ENCODE results near the gene RPAP3. TPM values are rescaled to one million over a fixed set of nuclear protein-coding genes. Genes with fewer than 3 reads are reported as not detected.
A peak's percentile ranks its signal among the peaks of the same experiment; 100 is the strongest.

Gene RPAP3
- total and polyA plus RNA-seq, 7 experiments from 2014 or later: 28.5 to 51.3 (median 43.9) TPM

DNA sequence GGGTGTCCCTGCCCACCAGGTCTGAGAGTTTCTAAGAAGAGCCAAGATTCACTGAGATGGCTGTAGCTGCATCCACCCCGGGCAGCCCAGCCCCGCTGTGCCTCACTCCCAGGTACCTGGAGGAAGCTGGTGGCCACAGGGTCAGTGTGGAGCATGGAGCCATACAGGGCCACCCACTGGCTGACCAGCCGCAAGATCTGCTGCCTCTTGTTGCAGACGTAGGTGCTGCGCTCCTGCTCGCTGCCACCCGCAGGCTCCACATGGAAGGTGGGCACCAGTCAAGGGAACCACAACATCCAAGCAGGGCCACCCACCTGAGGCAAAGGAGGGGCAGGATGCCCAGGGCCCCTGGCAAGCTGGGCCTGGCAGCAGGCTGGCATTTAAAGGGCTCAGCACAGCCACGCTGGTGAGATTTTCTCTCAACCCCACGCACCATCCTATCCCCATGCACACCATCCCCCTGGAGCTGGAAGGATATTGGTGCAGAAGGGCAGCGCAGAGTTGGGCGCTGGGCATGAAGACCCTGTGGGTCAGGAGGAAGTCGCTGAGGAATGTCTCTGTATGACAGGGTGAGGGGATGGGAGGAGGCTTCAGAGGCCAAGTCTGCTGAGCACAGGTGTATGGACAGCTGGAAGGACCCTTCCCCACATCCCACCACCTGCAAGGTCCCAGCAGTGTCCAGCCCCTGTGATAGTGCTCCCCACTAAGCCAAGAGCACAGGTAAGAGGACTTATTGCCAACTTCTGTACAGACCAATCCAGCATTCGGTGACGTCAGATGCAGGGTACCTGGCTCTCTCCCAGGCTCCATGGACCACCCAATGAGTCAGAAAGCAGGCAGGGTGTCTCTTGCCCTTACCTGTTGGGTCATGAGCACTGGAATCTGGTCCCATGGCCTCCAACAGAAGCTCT, 42.0 kb upstream of the RPAP3 start:
- intact Hi-C loops (cut with micrococcal nuclease): no loop called here
- H3K4me3 Mint-ChIP-seq: no peak overlapping the region
- ATAC-seq: no peak
- no peaks in the 10 kb centered on the region for H3K36me3 ChIP-seq (ENCODE audit: control insufficient read depth in 2 of 3, insufficient read depth in 3 of 3, low read length in 3 of 3)
- H3K27ac Mint-ChIP-seq: no peak overlapping the region
- peaks cover 0 to 21% (median 0%) of the 10 kb centered on the region in 5 donors for H3K27me3 Mint-ChIP-seq
- no peaks in the 10 kb centered on the region for H3K9me3 ChIP-seq (ENCODE audit: control insufficient read depth in 2 of 3, low read length in 3 of 3)
- peaks cover 0 to 4% (median 0%) of the 10 kb centered on the region in 11 donors for H3K9me3 Mint-ChIP-seq
- no peak overlapping the region for H3K27ac ChIP-seq (ENCODE audit: low read depth, low read length)
- ChIA-PET CTCF (interaction anchor here (0.9 to 10.3 kb wide), 3 partner anchors 18 to 90 kb away, joined by 3 to 330 read pairs (median 4); no protein-coding TSS in a partner anchor), POLR2A (interaction anchor here (1.1 kb wide), 1 partner anchor 29 kb away, joined by 3 read pairs; no protein-coding TSS in a partner anchor)
- H3K36me3 Mint-ChIP-seq: no peaks in the 10 kb centered on the region
- no peaks in the 10 kb centered on the region for H3K4me1 ChIP-seq (ENCODE audit: control insufficient read depth in 2 of 2, insufficient read depth in 2 of 2, low read length in 2 of 2)
- H3K4me1 Mint-ChIP-seq: peaks cover 0 to 12% (median 6%) of the 10 kb centered on the region in 7 donors
- no peaks in the 10 kb centered on the region for H3K27me3 ChIP-seq (ENCODE audit: control insufficient read depth in 2 of 2, insufficient read depth in 2 of 2, low read length in 2 of 2)
- H3K4me3 ChIP-seq (ENCODE audit: low read length): no peak overlapping the region
- DNase-seq: no peak

- H3K9me3 Mint-ChIP-seq: peaks cover 0 to 4% (median 0%) of the 10 kb centered on the region in 11 donors
- no peaks in the 10 kb centered on the region for H3K36me3 Mint-ChIP-seq
- DNase-seq: no peak
- Histone ChIP-seq H3K27ac (ENCODE audit: low read depth, low read length) (no peak overlapping the region), H3K4me3 (ENCODE audit: low read length) (no peak overlapping the region), H3K9me3 (ENCODE audit: control insufficient read depth in 2 of 3, low read length in 3 of 3) (no peaks in the 10 kb centered on the region), H3K4me1 (ENCODE audit: control insufficient read depth in 2 of 2, insufficient read depth in 2 of 2, low read length in 2 of 2) (peaks cover 0 to 4% of the 10 kb centered on the region in 2 donors), H3K27me3 (ENCODE audit: control insufficient read depth in 2 of 2, insufficient read depth in 2 of 2, low read length in 2 of 2) (no peaks in the 10 kb centered on the region), H3K36me3 (ENCODE audit: control insufficient read depth in 2 of 3, insufficient read depth in 3 of 3, low read length in 3 of 3) (no peaks in the 10 kb centered on the region)
- intact Hi-C loops (cut with micrococcal nuclease): no loop called here
- ATAC-seq: no peak
- CTCF ChIA-PET: interaction anchor here (0.9 to 10.3 kb wide), 4 partner anchors 12 to 90 kb away, joined by 3 to 330 read pairs (median 67); partner anchors contain the start of gene RAPGEF3
- no peak overlapping the region for H3K4me3 Mint-ChIP-seq
- POLR2A ChIA-PET: interaction anchor here (1.1 kb wide), 1 partner anchor 30 kb away, joined by 3 read pairs; no protein-coding TSS in a partner anchor
- H3K27ac Mint-ChIP-seq: no peak overlapping the region
- H3K4me1 Mint-ChIP-seq: peaks cover 4 to 18% (median 11%) of the 10 kb centered on the region in 7 donors
- peaks cover 0 to 21% (median 0%) of the 10 kb centered on the region in 5 donors for H3K27me3 Mint-ChIP-seq
Measured at GRCh38 chr12:47747126-47747525, 41.3 kb upstream of the RPAP3 start.

DNA sequence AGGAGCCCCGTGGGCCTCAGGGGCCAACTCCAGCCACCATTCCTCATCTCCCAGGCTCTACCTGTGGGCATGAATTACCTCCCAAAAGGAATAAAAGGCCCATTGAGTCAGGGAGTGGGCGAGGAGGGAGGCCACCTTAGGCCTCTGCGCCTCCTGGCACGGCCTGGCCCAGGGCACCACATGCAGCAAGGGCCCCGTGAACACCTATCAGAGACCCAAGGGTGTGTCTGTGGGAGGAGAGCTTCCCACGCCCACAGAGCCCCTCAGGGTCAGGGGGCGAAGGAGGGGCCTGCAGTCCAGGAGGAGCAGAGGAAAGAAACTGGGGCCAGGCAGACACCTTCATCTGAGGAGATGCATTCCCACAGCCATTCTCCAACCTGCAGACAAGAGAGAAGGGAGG, 40.7 kb upstream of the RPAP3 start:
- H3K4me3 Mint-ChIP-seq: peak overlapping the region in 1 of 10 donors; percentile 51
- ChIA-PET POLR2A (no interaction called here), CTCF (interaction anchor here (0.9 to 10.3 kb wide), 4 partner anchors 12 to 91 kb away, joined by 3 to 330 read pairs (median 67); partner anchors contain the start of gene RAPGEF3)
- no peak overlapping the region for H3K27ac ChIP-seq (ENCODE audit: low read depth, low read length)
- H3K27me3 Mint-ChIP-seq: peaks cover 0 to 21% (median 0%) of the 10 kb centered on the region in 5 donors
- H3K9me3 Mint-ChIP-seq: peaks cover 0 to 4% (median 0%) of the 10 kb centered on the region in 11 donors
- H3K4me3 ChIP-seq (ENCODE audit: low read length): no peak overlapping the region
- intact Hi-C loops (cut with micrococcal nuclease): no loop called here
- H3K27me3 ChIP-seq (ENCODE audit: control insufficient read depth in 2 of 2, insufficient read depth in 2 of 2, low read length in 2 of 2): no peaks in the 10 kb centered on the region
- DNase-seq: no peak
- peaks cover 6 to 24% (median 15%) of the 10 kb centered on the region in 7 donors for H3K4me1 Mint-ChIP-seq
- no peaks in the 10 kb centered on the region for H3K36me3 ChIP-seq (ENCODE audit: control insufficient read depth in 2 of 3, insufficient read depth in 3 of 3, low read length in 3 of 3)
- peak overlapping the region in 1 of 9 donors; percentile 83 for H3K27ac Mint-ChIP-seq
- H3K36me3 Mint-ChIP-seq: no peaks in the 10 kb centered on the region
- no peak for ATAC-seq
- no peaks in the 10 kb centered on the region for H3K9me3 ChIP-seq (ENCODE audit: control insufficient read depth in 2 of 3, low read length in 3 of 3)
- H3K4me1 ChIP-seq (ENCODE audit: control insufficient read depth in 2 of 2, insufficient read depth in 2 of 2, low read length in 2 of 2): peaks cover 5 to 8% of the 10 kb centered on the region in 2 donors

GRCh38 chr12:47746073-47746472, 40.2 kb upstream of the RPAP3 start:
- intact Hi-C loops (cut with micrococcal nuclease): no loop called here
- Histone ChIP-seq H3K36me3 (ENCODE audit: control insufficient read depth in 2 of 3, insufficient read depth in 3 of 3, low read length in 3 of 3) (no peaks in the 10 kb centered on the region), H3K27ac (ENCODE audit: low read depth, low read length) (no peak overlapping the region), H3K4me1 (ENCODE audit: control insufficient read depth in 2 of 2, insufficient read depth in 2 of 2, low read length in 2 of 2) (peaks cover 9 to 13% of the 10 kb centered on the region in 2 donors), H3K27me3 (ENCODE audit: control insufficient read depth in 2 of 2, insufficient read depth in 2 of 2, low read length in 2 of 2) (no peaks in the 10 kb centered on the region), H3K4me3 (ENCODE audit: low read length) (no peak overlapping the region), H3K9me3 (ENCODE audit: control insufficient read depth in 2 of 3, low read length in 3 of 3) (no peaks in the 10 kb centered on the region)
- no peak for DNase-seq
- ChIA-PET POLR2A (no interaction called here), CTCF (interaction anchor here (1.5 to 10.3 kb wide), 3 partner anchors 13 to 91 kb away, joined by 4 to 330 read pairs (median 130); partner anchors contain the start of gene RAPGEF3)
- H3K27ac Mint-ChIP-seq: peak overlapping the region in 1 of 9 donors; percentile 83
- H3K4me1 Mint-ChIP-seq: peaks cover 10 to 29% (median 20%) of the 10 kb centered on the region in 7 donors
- ATAC-seq: no peak
- H3K36me3 Mint-ChIP-seq: no peaks in the 10 kb centered on the region
- H3K9me3 Mint-ChIP-seq: peaks cover 0 to 4% (median 0%) of the 10 kb centered on the region in 11 donors
- H3K4me3 Mint-ChIP-seq: peak overlapping the region in 1 of 10 donors; percentile 51
- peaks cover 0 to 21% (median 0%) of the 10 kb centered on the region in 5 donors for H3K27me3 Mint-ChIP-seq

GRCh38 chr12:47745485-47746041, 39.7 kb upstream of the RPAP3 start:
- H3K9me3 ChIP-seq (ENCODE audit: control insufficient read depth in 2 of 3, low read length in 3 of 3): no peaks in the 10 kb centered on the region
- H3K27ac Mint-ChIP-seq: peak overlapping the region in 1 of 9 donors; percentile 83
- H3K27ac ChIP-seq (ENCODE audit: low read depth, low read length): no peak overlapping the region
- H3K4me3 ChIP-seq (ENCODE audit: low read length): no peak overlapping the region
- H3K27me3 ChIP-seq (ENCODE audit: control insufficient read depth in 2 of 2, insufficient read depth in 2 of 2, low read length in 2 of 2): no peaks in the 10 kb centered on the region
- H3K4me1 ChIP-seq (ENCODE audit: control insufficient read depth in 2 of 2, insufficient read depth in 2 of 2, low read length in 2 of 2): peaks cover 13 to 14% of the 10 kb centered on the region in 2 donors
- H3K36me3 Mint-ChIP-seq: no peaks in the 10 kb centered on the region
- POLR2A ChIA-PET: interaction anchor here (1.7 to 1.8 kb wide), 2 partner anchors 13 to 31 kb away, joined by 5 to 6 read pairs; partner anchors contain the start of gene RAPGEF3
- H3K36me3 ChIP-seq (ENCODE audit: control insufficient read depth in 2 of 3, insufficient read depth in 3 of 3, low read length in 3 of 3): no peaks in the 10 kb centered on the region
- peaks cover 0 to 4% (median 0%) of the 10 kb centered on the region in 11 donors for H3K9me3 Mint-ChIP-seq
- peaks cover 0 to 21% (median 0%) of the 10 kb centered on the region in 5 donors for H3K27me3 Mint-ChIP-seq
- peaks cover 10 to 31% (median 23%) of the 10 kb centered on the region in 7 donors for H3K4me1 Mint-ChIP-seq
- CTCF ChIA-PET: interaction anchor here (1.6 to 10.3 kb wide), 8 partner anchors 13 to 141 kb away, joined by 4 to 346 read pairs (median 28); partner anchors contain the start of genes HDAC7, RAPGEF3 and SLC48A1
- no peak for DNase-seq
- no peak for ATAC-seq
- intact Hi-C loops (cut with micrococcal nuclease): loop anchor here in 1 of 2 donors (2.0 kb wide), 1 partner anchor 63 kb away; no protein-coding TSS in a partner anchor
- no peak overlapping the region for H3K4me3 Mint-ChIP-seq

Data from naive thymus-derived CD4-positive, alpha-beta T cell (primary cell).